Measurements from ENCODE around the gene AGBL3. TPM values are rescaled to one million over a fixed set of nuclear protein-coding genes. Genes with fewer than 3 reads are reported as not detected.

AGBL3 gene
- total and polyA plus RNA-seq, 2 experiments from 2014 or later, result 3.2 to 5.6 TPM

DNA sequence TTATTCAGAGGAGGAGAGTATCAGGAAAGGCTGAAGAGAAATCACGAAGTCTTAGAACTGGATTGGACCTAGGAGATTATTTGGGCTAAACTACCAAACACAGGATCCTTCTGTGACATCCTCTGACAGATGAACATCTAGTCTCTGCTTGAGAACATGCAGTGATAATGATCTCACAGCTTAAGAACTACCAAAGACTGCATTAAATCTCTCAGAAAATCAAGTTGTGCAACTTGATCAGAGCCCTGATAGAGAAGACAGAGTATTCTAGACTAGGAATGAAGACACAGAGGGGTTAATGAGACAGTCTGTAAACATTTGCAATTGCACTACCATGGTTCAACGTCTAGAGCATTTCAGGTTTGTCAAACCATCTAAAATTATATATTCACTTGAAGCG lies 37.1 kb upstream of the AGBL3 start:
- peaks cover 40% of the 10 kb centered on the region for H3K36me3 ChIP-seq (ENCODE audit: insufficient read depth)
- H3K27me3 Mint-ChIP-seq (ENCODE audit: insufficient read depth, low read depth, poor library complexity), result peaks cover 7% of the 10 kb centered on the region
- H3K27ac ChIP-seq (ENCODE audit: low read depth), result no peak overlapping the region

More for the DNA sequence above, 37.1 kb upstream of the AGBL3 start:
- Mint-ChIP-seq H3K9me3 (no peaks in the 10 kb centered on the region), H3K27ac (no peak overlapping the region), H3K4me3 (no peak overlapping the region), H3K36me3 (ENCODE audit: low read depth) (peaks cover 55% of the 10 kb centered on the region), H3K4me1 (no peaks in the 10 kb centered on the region)
- Histone ChIP-seq H3K27me3 (ENCODE audit: insufficient read depth) (no peaks in the 10 kb centered on the region), H3K4me2 (no peak overlapping the region), H3K79me2 (replicated peaks; ENCODE audit: insufficient read depth) (no peaks in the 10 kb centered on the region), H3K9me2 (ENCODE audit: insufficient read depth) (no peaks in the 10 kb centered on the region), H2AFZ (no peak overlapping the region), H3K4me1 (ENCODE audit: insufficient read depth) (no peaks in the 10 kb centered on the region), H3F3A (replicated peaks; ENCODE audit: low read depth) (no peaks in the 10 kb centered on the region), H4K20me1 (replicated peaks; ENCODE audit: insufficient read depth) (no peaks in the 10 kb centered on the region), H3K4me3 (no peak overlapping the region)
- TF ChIP-seq STAT1 (IDR thresholded peaks at IDR 0.05; ENCODE audit: unreplicated experiment) (no peak), CREB1 (CRISPR knock-in tag; IDR thresholded peaks at IDR 0.05; ENCODE audit: low read depth) (no peak), ZNF114 (CRISPR knock-in tag; IDR thresholded peaks at IDR 0.05) (no peak), JUNB (IDR thresholded peaks at IDR 0.05; ENCODE audit: unreplicated experiment) (no peak), EZH2 (IDR thresholded peaks at IDR 0.05; ENCODE audit: low read depth, unreplicated experiment) (no peak), ZNF331 (CRISPR knock-in tag; IDR thresholded peaks at IDR 0.05; ENCODE audit: low read depth) (no peak), EZH2phosphoT487 (IDR thresholded peaks at IDR 0.05; ENCODE audit: unreplicated experiment) (no peak)
- TF ChIP-seq, protein P1, sequence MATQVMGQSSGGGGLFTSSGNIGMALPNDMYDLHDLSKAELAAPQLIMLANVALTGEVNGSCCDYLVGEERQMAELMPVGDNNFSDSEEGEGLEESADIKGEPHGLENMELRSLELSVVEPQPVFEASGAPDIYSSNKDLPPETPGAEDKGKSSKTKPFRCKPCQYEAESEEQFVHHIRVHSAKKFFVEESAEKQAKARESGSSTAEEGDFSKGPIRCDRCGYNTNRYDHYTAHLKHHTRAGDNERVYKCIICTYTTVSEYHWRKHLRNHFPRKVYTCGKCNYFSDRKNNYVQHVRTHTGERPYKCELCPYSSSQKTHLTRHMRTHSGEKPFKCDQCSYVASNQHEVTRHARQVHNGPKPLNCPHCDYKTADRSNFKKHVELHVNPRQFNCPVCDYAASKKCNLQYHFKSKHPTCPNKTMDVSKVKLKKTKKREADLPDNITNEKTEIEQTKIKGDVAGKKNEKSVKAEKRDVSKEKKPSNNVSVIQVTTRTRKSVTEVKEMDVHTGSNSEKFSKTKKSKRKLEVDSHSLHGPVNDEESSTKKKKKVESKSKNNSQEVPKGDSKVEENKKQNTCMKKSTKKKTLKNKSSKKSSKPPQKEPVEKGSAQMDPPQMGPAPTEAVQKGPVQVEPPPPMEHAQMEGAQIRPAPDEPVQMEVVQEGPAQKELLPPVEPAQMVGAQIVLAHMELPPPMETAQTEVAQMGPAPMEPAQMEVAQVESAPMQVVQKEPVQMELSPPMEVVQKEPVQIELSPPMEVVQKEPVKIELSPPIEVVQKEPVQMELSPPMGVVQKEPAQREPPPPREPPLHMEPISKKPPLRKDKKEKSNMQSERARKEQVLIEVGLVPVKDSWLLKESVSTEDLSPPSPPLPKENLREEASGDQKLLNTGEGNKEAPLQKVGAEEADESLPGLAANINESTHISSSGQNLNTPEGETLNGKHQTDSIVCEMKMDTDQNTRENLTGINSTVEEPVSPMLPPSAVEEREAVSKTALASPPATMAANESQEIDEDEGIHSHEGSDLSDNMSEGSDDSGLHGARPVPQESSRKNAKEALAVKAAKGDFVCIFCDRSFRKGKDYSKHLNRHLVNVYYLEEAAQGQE (IDR thresholded peaks at IDR 0.05; ENCODE audit: unreplicated experiment), result no peak
- TF ChIP-seq, protein P2, sequence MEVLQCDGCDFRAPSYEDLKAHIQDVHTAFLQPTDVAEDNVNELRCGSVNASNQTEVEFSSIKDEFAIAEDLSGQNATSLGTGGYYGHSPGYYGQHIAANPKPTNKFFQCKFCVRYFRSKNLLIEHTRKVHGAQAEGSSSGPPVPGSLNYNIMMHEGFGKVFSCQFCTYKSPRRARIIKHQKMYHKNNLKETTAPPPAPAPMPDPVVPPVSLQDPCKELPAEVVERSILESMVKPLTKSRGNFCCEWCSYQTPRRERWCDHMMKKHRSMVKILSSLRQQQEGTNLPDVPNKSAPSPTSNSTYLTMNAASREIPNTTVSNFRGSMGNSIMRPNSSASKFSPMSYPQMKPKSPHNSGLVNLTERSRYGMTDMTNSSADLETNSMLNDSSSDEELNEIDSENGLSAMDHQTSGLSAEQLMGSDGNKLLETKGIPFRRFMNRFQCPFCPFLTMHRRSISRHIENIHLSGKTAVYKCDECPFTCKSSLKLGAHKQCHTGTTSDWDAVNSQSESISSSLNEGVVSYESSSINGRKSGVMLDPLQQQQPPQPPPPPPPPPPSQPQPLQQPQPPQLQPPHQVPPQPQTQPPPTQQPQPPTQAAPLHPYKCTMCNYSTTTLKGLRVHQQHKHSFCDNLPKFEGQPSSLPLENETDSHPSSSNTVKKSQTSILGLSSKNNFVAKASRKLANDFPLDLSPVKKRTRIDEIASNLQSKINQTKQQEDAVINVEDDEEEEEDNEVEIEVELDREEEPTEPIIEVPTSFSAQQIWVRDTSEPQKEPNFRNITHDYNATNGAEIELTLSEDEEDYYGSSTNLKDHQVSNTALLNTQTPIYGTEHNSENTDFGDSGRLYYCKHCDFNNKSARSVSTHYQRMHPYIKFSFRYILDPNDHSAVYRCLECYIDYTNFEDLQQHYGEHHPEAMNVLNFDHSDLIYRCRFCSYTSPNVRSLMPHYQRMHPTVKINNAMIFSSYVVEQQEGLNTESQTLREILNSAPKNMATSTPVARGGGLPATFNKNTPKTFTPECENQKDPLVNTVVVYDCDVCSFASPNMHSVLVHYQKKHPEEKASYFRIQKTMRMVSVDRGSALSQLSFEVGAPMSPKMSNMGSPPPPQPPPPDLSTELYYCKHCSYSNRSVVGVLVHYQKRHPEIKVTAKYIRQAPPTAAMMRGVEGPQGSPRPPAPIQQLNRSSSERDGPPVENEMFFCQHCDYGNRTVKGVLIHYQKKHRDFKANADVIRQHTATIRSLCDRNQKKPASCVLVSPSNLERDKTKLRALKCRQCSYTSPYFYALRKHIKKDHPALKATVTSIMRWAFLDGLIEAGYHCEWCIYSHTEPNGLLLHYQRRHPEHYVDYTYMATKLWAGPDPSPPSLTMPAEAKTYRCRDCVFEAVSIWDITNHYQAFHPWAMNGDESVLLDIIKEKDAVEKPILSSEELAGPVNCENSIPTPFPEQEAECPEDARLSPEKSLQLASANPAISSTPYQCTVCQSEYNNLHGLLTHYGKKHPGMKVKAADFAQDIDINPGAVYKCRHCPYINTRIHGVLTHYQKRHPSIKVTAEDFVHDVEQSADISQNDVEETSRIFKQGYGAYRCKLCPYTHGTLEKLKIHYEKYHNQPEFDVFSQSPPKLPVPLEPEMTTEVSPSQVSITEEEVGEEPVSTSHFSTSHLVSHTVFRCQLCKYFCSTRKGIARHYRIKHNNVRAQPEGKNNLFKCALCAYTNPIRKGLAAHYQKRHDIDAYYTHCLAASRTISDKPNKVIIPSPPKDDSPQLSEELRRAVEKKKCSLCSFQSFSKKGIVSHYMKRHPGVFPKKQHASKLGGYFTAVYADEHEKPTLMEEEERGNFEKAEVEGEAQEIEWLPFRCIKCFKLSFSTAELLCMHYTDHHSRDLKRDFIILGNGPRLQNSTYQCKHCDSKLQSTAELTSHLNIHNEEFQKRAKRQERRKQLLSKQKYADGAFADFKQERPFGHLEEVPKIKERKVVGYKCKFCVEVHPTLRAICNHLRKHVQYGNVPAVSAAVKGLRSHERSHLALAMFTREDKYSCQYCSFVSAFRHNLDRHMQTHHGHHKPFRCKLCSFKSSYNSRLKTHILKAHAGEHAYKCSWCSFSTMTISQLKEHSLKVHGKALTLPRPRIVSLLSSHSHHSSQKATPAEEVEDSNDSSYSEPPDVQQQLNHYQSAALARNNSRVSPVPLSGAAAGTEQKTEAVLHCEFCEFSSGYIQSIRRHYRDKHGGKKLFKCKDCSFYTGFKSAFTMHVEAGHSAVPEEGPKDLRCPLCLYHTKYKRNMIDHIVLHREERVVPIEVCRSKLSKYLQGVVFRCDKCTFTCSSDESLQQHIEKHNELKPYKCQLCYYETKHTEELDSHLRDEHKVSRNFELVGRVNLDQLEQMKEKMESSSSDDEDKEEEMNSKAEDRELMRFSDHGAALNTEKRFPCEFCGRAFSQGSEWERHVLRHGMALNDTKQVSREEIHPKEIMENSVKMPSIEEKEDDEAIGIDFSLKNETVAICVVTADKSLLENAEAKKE (CRISPR knock-in tag; IDR thresholded peaks at IDR 0.05), result no peak
- TF ChIP-seq, protein P3, sequence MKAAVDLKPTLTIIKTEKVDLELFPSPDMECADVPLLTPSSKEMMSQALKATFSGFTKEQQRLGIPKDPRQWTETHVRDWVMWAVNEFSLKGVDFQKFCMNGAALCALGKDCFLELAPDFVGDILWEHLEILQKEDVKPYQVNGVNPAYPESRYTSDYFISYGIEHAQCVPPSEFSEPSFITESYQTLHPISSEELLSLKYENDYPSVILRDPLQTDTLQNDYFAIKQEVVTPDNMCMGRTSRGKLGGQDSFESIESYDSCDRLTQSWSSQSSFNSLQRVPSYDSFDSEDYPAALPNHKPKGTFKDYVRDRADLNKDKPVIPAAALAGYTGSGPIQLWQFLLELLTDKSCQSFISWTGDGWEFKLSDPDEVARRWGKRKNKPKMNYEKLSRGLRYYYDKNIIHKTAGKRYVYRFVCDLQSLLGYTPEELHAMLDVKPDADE (IDR thresholded peaks at IDR 0.05), result no peak
- TF ChIP-seq, protein P4, sequence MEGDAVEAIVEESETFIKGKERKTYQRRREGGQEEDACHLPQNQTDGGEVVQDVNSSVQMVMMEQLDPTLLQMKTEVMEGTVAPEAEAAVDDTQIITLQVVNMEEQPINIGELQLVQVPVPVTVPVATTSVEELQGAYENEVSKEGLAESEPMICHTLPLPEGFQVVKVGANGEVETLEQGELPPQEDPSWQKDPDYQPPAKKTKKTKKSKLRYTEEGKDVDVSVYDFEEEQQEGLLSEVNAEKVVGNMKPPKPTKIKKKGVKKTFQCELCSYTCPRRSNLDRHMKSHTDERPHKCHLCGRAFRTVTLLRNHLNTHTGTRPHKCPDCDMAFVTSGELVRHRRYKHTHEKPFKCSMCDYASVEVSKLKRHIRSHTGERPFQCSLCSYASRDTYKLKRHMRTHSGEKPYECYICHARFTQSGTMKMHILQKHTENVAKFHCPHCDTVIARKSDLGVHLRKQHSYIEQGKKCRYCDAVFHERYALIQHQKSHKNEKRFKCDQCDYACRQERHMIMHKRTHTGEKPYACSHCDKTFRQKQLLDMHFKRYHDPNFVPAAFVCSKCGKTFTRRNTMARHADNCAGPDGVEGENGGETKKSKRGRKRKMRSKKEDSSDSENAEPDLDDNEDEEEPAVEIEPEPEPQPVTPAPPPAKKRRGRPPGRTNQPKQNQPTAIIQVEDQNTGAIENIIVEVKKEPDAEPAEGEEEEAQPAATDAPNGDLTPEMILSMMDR (conservative IDR thresholded peaks at IDR 0.05; ENCODE audit: low read depth in 2 of 2), result no peak
- no peak for ATAC-seq
- DNase-seq (ENCODE audit: low spot score), result no peak
